Upper lobe of left lung (tissue), 6 donors: ENCODE measurements around the gene CSPG4. TPM values are rescaled to one million over a fixed set of nuclear protein-coding genes. Genes with fewer than 3 reads are reported as not detected.
"Not testable (repeated sequence)": the region's sequence is repeated elsewhere in the genome, so short reads cannot be mapped to it uniquely, and the experiment has no call there.

Experiments
- ATAC-seq, 2 donors: fragments of 200-7000 bp; cut with Tn5 transposase; one replicate each; pipeline ENCODE4 v1.9.1; 2022; ENCODE audit warnings: mild to moderate bottlenecking in 2 of 2, moderate library complexity in 2 of 2; ENCODE audit not compliant: low FRiP score in 2 of 2
- DNase-seq, 2 donors: peaks; one replicate each; pipeline ENCODE4 v3.0.0-alpha.2; 2019 to 2020
- H3K27ac ChIP-seq, 4 donors: fragments of 200-600 bp; sonication (generic); one replicate each; pipeline ENCODE4 v1.5.1; 2016 to 2019
- H3K27me3 ChIP-seq, 4 donors: fragments of 200-600 bp; sonication (generic); one replicate each; pipeline ENCODE4 v1.5.1; 2017 to 2019
- H3K36me3 ChIP-seq, 4 donors: fragments of 200-600 bp; sonication (generic); one replicate each; pipeline ENCODE4 v1.5.1; 2016 to 2019
- H3K4me1 ChIP-seq, 4 donors: fragments of 200-600 bp; sonication (generic); one replicate each; pipeline ENCODE4 v1.5.1; 2018 to 2019
- H3K4me3 ChIP-seq, 4 donors: fragments of 200-600 bp; sonication (generic); one replicate each; pipeline ENCODE4 v1.5.1; 2017 to 2019; ENCODE audit warnings: mild to moderate bottlenecking in 2 of 4, moderate library complexity in 1 of 4
- H3K9me3 ChIP-seq, 4 donors: fragments of 200-600 bp; sonication (generic); one replicate each; pipeline ENCODE4 v1.5.1; 2018 to 2019
- CTCF ChIP-seq, 6 experiments: fragments of 450-650 bp in 4 of 6; fragments of 200-600 bp in 2 of 6; sonication (generic) in 2 of 6; IDR thresholded peaks; one replicate each; pipeline ENCODE4 v1.5.1; 2016 to 2019; ENCODE audit warnings: antibody characterized with exemption in 6 of 6
- EP300 ChIP-seq, 4 donors: sonication (generic); formaldehyde crosslinking; IDR thresholded peaks; one replicate each; pipeline ENCODE4 v1.5.1; 2017; ENCODE audit warnings: antibody characterized with exemption in 4 of 4, control low read depth in 2 of 4
- POLR2A ChIP-seq, 4 donors: fragments of 450-650 bp; IDR thresholded peaks; one replicate each; pipeline ENCODE4 v1.5.1; 2016 to 2017; ENCODE audit warnings: antibody characterized with exemption in 4 of 4, mild to moderate bottlenecking in 2 of 4
- POLR2AphosphoS5 ChIP-seq, 2 donors: sonication (generic); formaldehyde crosslinking; IDR thresholded peaks; one replicate each; pipeline ENCODE4 v1.5.1; 2017; ENCODE audit warnings: antibody characterized with exemption in 2 of 2
- whole genome bisulfite sequencing, 2 donors: methylation state at CpG; one replicate each; pipeline ENCODE4 v1.1.5; 2017 to 2018; 5-methylcytosine and 5-hydroxymethylcytosine counted together
- total RNA-seq, 6 donors: library from RNA; depleted of rRNA in 4 of 6; stranded (reverse); fragments of >200 nt in 4 of 6; gene quantifications; one replicate each; pipeline versions ENCODE4 v1.1.0 to v1.2.1, GENCODE V29; 2016 to 2021
- donor health status: DM: no; HTN: no; CAD: no; lungs with moderate emphysema.
- donor health status: DM: no; HTN: yes; CAD: no; lungs with severe emphysema.

Gene CSPG4
- total RNA-seq, 6 donors from 2014 or later = 8.5 to 38.3 (median 17.7) TPM

GRCh38 chr15:75699961-75700874, 12.4 kb downstream of the CSPG4 start:
- peak overlapping the region in 3 of 4 donors; percentile 34 to 66 (median 65) for H3K27ac ChIP-seq

GRCh38 chr15:75699517-75699916, 13.1 kb downstream of the CSPG4 start:
- not testable (repeated sequence) for H3K36me3 ChIP-seq, H3K9me3 ChIP-seq, H3K4me3 ChIP-seq, DNase-seq, H3K27me3 ChIP-seq
- Histone ChIP-seq H3K27ac (peak overlapping the region in 2 of 4 donors; percentile 44 to 65), H3K4me1 (peaks cover 26 to 57% (median 31%) of the 10 kb centered on the region in 4 donors)
- ATAC-seq = peak in 1 of 2 donors; percentile 28
- 77 to 83% methylated on average over 7 of the region's 7 CpGs for WGBS, 2 donors

More at GRCh38 chr15:75699961-75700874, 12.4 kb downstream of the CSPG4 start:
- DNase-seq (peak; percentile 50 to 85), ATAC-seq (peak; percentile 5 to 78)
- H3K4me3 ChIP-seq, H3K9me3 ChIP-seq, H3K27me3 ChIP-seq, H3K36me3 ChIP-seq: not testable (repeated sequence)
- TF ChIP-seq POLR2A (IDR thresholded peaks at IDR 0.05) = peak in 1 of 4 donors; percentile 24
- 8 to 20% methylated on average over 1 to 10 of the region's 17 CpGs for WGBS, 2 donors
- peaks cover 19 to 50% (median 24%) of the 10 kb centered on the region in 4 donors for H3K4me1 ChIP-seq

GRCh38 chr15:75697974-75698747, 14.5 kb downstream of the CSPG4 start:
- DNase-seq, ATAC-seq, H3K9me3 ChIP-seq, H3K36me3 ChIP-seq, H3K4me3 ChIP-seq, H3K27me3 ChIP-seq: not testable (repeated sequence)
- Histone ChIP-seq H3K4me1 (peaks cover 37 to 71% (median 40%) of the 10 kb centered on the region in 4 donors), H3K27ac (peak overlapping the region in 2 of 4 donors; percentile 39 to 44)
- WGBS, 2 donors = 76 to 87% methylated on average over 7 to 21 of the region's 21 CpGs

- peaks cover 37 to 71% (median 40%) of the 10 kb centered on the region in 4 donors for H3K4me1 ChIP-seq
These were observed 15.1 kb downstream of the CSPG4 start for GRCh38 chr15:75697523-75697922.

GRCh38 chr15:75696854-75697259, 15.8 kb downstream of the CSPG4 start:
- WGBS, 2 donors = 76 to 79% methylated on average over 7 to 11 of the region's 11 CpGs
- no peaks in the 10 kb centered on the region for H3K27me3 ChIP-seq
- peak overlapping the region in 3 of 4 donors; percentile 50 to 77 (median 64) for H3K27ac ChIP-seq
- no peaks in the 10 kb centered on the region for H3K9me3 ChIP-seq
- no peaks in the 10 kb centered on the region for H3K36me3 ChIP-seq
- ATAC-seq (no peak), DNase-seq (peak in 1 of 2 donors; percentile 69)
- no peak overlapping the region for H3K4me3 ChIP-seq
- H3K4me1 ChIP-seq = peaks cover 37 to 71% (median 40%) of the 10 kb centered on the region in 4 donors
- no peak for TF ChIP-seq POLR2AphosphoS5 (IDR thresholded peaks at IDR 0.05)
- no peak for TF ChIP-seq POLR2A (IDR thresholded peaks at IDR 0.05)
- TF ChIP-seq CTCF (IDR thresholded peaks at IDR 0.05) = no peak
- no peak for TF ChIP-seq EP300 (IDR thresholded peaks at IDR 0.05)

More at GRCh38 chr15:75697523-75697922, 15.1 kb downstream of the CSPG4 start:
- WGBS, 2 donors = 75 to 89% methylated on average over 6 to 7 of the region's 7 CpGs
- Histone ChIP-seq H3K9me3 (no peaks in the 10 kb centered on the region), H3K36me3 (no peaks in the 10 kb centered on the region), H3K4me3 (no peak overlapping the region), H3K27me3 (no peaks in the 10 kb centered on the region), H3K27ac (peak overlapping the region in 1 of 4 donors; percentile 77)
- DNase-seq = no peak
- no peak for TF ChIP-seq EP300 (IDR thresholded peaks at IDR 0.05)
- TF ChIP-seq POLR2A (IDR thresholded peaks at IDR 0.05) = no peak
- no peak for TF ChIP-seq CTCF (IDR thresholded peaks at IDR 0.05)
- no peak for TF ChIP-seq POLR2AphosphoS5 (IDR thresholded peaks at IDR 0.05)
- ATAC-seq = no peak

- TF ChIP-seq EP300 (IDR thresholded peaks at IDR 0.05) (no peak), POLR2AphosphoS5 (IDR thresholded peaks at IDR 0.05) (peak in 1 of 2 donors; percentile 12)
- H3K9me3 ChIP-seq = no peaks in the 10 kb centered on the region
- peaks cover 37 to 68% (median 40%) of the 10 kb centered on the region in 4 donors for H3K4me1 ChIP-seq
- no peaks in the 10 kb centered on the region for H3K36me3 ChIP-seq
- ATAC-seq (no peak), DNase-seq (peak in 1 of 2 donors; percentile 68)
- WGBS, 2 donors = 59 to 74% methylated on average over 9 to 11 of the region's 14 CpGs
- no peaks in the 10 kb centered on the region for H3K27me3 ChIP-seq
- H3K27ac ChIP-seq = peak overlapping the region in 3 of 4 donors; percentile 50 to 77 (median 64)
- no peak overlapping the region for H3K4me3 ChIP-seq
These were observed 16.3 kb downstream of the CSPG4 start for GRCh38 chr15:75696311-75696720.
